Esophagus squamous epithelium (tissue), 4 donors: ENCODE results near the gene PIP5K1B.

ENCODE experiments used
- CTCF ChIP-seq, 6 experiments: fragments of 450-650 bp in 4 of 6; fragments of 200-600 bp in 2 of 6; sonication (generic) in 2 of 6; IDR thresholded peaks; one replicate each; pipeline ENCODE4 v1.5.1; 2016 to 2019; ENCODE audit warnings: antibody characterized with exemption in 6 of 6, mild to moderate bottlenecking in 4 of 6, moderate library complexity in 4 of 6
- POLR2A ChIP-seq, 4 donors: fragments of 450-650 bp; IDR thresholded peaks; one replicate each; pipeline ENCODE4 v1.6.1; 2017; ENCODE audit warnings: antibody characterized with exemption in 4 of 4, mild to moderate bottlenecking in 4 of 4, moderate library complexity in 3 of 4

DNA sequence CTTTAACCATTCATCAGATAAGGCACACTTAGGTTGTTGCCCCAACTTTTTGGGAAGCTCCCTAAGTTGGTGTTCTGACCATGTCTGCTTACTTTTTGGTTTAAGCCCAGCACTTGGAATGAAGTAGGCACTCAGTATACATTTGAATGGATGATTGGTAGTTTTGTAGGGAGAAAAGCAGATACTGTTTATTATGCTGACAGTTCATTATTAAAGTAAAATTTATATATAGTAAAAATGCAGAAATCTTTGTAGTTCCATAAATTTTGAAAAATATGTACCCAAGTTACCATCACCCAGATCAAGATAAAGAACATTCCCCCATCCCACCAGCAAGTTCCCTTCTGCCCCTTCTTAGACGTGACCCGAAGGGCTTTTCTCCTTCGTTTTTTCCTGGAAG is 273.5 kb downstream of the PIP5K1B start:
- TF ChIP-seq POLR2A (IDR thresholded peaks at IDR 0.05) (no peak), CTCF (IDR thresholded peaks at IDR 0.05) (no peak)
